GM19240 (cell line): Measurements from ENCODE around the gene BCCIP.

Experiments used
- DNase-seq: peaks from one replicate; pipeline ENCODE4 v3.0.0; 2011; ENCODE audit warnings: low spot score; ENCODE audit not compliant: insufficient read length

The BCCIP gene

GRCh38 chr10:125843603-125844329 is 20.4 kb downstream of the BCCIP start:
- no peak for DNase-seq

DNA sequence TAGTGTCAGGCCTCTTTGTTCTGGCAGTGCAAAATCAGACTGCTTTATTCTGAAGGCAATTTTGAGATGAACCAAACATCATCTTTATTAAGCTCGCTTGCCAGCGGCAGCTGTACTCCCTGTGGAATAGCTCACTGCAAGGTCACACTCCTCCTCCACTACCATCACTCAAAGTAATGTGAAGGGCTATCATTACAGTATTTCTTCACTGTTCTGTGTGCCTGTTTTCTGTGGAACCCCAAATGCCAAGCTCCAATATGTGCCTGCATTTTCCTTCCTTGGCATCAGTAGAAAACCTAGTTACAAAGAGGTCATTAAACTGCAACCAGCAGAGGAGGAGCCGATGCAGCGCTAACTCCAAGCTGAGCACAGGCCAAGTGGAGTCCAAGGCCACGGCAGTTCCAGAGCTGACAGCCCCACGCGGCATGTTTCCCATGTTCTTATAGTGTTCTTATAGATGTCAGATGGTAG is 21.4 kb downstream of the BCCIP start:
- DNase-seq = no peak

DNA sequence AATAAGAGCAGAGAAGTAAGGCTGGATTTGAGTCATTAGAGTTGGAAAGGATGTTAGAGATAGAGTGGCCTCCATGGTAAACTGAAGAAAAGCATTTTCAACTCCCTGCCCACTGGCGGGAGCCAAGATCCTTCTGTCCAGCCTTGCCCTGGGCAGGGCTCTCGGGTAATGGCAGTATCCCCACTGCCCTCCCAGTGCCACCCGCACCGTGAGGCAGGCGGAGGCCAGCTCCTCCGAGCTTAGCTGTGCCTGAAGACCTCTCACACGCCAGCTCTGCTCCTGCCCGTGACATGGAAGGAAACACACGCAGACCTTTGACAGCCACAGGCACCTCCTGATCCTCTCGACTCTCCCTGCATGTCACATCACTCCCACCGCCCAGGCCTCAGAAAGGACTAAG is 22.3 kb downstream of the BCCIP start:
- no peak for DNase-seq

DNA sequence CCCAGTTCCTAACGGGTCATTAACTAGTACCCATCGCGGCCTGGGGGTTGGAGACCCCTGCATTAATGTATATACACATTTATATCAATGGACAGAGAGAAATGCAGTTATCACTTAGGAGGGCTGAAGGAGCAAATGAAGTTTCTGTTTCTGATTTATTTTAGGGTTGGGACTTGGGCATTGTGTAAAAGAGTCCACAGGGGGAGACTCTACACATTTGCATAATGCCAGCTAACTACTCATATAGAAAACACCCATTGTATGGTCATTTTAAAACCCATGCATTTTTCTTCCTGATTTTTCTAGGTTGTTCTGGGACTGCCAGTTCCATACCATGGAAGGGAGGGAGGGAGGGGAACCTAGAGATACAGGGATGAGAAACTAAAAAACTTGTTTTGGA is 23.5 kb downstream of the BCCIP start:
- DNase-seq = no peak

DNA sequence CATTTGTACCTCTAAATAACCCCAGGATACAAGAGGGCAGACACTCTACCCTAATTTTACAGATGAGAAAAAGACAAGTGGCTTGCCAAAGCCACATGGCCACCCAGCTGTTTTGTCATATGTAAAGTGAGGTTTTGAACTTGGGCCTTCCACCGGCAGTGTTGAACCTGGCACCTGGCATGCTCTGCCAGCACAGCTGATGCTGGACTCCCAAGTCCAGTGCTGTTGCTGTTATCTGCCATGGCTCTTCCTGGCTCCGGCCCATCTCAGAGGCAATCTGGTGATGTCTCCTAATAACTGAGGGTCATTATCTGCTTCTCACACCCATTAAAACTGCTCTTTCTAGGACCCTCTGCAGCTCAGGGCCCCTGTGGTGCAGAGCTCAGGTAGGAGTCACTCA is 25.0 kb downstream of the BCCIP start:
- no peak for DNase-seq

DNA sequence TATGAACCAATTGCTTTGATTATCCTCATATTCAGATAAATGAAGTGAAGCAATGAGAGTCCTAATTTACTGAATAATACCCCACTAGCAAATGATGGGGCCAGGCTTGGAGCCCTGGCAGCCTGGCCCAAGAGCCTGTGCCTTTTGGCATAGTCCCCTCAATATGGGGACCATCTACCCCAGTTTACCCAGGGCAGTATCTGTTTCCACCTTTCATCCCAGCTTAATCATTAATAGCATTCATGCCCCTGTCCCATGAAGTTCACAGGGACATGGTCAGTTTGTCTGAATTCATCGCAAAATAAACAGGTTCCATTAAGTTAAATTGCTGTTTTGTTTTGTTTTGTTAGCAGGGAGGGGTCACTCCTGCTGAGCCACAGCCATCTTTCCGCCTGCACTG is 25.5 kb downstream of the BCCIP start:
- no peak for DNase-seq

DNA sequence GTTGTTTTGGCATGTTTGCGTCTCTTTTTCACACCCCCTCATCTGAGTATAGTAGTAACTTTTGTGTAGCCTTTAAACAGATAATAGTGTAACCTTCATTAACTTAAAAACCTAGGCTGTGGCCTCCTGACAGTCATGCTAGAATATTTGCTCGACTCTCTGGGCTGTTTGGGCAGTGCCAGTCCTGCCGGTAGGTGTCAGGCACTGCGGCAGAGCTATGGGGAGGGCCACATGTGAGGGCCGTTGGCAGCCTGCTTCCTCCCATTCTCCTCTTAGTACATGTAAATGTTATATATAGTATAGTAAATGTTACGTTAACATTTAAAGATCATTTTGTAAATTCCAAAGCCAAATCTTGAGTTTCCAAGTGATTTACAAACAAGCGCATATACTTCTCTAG is 26.1 kb downstream of the BCCIP start:
- DNase-seq = no peak

- no peak for DNase-seq
Measured at GRCh38 chr10:125850766-125851731, 27.7 kb downstream of the BCCIP start.

DNA sequence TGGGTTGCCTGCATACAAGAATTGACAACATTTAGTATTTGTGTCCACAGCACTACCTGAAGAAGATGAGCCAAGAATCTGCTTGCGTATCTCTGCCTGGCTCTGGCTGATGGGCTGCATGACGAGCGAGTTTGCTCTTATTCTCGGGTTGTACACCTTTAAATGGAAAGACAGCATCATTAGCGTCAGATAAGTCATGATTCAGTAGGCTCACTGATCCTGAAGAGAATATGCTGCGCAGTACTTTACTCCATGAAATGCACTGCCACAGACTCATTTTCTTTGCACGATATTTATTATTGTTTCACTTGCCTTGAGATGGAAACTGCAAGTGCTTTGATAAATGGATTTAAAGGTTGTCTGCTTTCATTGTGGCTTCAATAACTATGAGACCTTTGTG is 29.1 kb downstream of the BCCIP start:
- DNase-seq = no peak

DNA sequence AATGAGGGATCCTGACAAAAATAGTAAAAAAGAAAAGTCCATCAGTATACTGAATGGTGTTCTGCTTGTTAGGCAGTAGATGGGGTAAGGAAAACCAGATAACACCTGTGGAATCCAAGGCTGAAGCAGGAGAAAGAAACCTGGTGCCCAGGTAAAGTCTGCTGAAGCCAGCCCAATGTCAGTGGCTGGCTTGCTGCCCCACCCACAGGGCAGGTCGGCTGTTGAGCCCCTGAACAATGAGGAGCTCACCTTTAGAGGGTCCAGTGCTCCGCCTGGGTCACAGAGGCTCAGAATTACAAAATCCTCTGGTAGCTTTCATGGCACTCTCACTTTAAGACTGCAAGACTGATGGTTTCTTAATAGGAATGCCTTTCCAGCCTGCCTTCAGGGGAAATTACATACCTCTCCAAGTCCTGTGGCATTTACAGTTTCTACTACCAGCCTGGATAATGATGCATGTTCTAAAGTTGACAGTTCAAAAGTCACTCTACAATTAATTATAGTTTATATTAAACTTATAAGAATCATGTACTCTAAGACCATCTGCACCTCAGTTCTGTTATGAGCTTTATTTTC is 33.9 kb downstream of the BCCIP start:
- DNase-seq = no peak

- DNase-seq = no peak
Measured at GRCh38 chr10:125859128-125859817, 35.9 kb downstream of the BCCIP start.

DNA sequence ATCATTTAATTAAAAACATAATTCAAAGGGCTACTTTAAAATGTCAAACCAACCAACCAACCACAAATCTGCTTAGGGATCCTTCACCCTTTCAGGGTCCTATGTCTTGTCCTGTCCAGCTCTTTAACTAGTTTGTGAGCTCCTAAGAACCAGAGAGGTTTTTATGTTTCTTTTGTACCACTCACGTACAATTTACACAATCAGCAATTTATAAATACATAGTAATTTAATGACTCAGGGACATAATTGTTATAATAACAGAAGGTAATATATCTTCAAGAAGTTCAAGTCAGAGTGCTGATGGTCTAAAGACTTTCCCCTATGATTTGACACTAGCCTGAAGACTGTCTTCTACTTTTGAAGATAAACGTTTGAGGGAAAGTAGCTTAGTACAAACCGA is 41.8 kb downstream of the BCCIP start:
- no peak for DNase-seq

DNA sequence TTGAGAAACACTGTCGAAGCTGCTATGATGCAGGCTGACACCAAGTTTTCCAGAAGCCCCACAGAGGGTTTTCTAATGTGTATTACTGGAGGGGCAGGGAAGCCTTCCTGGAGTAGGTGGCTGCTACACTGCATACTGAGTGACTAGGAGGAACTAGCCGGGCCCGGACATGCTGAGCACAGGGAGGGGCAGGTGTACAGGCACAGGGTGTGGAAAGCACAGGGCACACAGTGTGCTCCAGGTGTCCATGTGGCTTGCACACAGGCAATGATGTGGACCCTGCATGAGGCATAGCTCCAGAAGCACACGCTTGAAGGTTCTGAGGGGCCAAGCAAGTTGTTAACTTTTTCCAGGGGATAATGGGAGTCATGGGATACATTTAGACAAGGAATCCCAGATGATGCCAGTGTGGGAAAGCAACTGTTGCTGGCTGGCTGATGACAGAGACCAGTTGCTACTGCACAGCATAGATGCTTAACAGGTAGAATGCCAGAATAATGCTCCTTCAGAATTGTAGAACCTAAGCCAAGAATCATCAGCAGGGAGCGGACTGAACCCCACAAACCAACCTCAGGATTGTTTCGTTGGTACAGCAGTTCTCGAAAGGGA is 43.2 kb downstream of the BCCIP start:
- DNase-seq = no peak

- no peak for DNase-seq
Measured at GRCh38 chr10:125868372-125868975, 45.1 kb downstream of the BCCIP start.

GRCh38 chr10:125871338-125871737 is 48.0 kb downstream of the BCCIP start:
- no peak for DNase-seq

- no peak for DNase-seq
Measured at GRCh38 chr10:125878957-125879835, 55.9 kb downstream of the BCCIP start.

- no peak for DNase-seq
Measured at GRCh38 chr10:125880719-125881118, 57.4 kb downstream of the BCCIP start.

DNA sequence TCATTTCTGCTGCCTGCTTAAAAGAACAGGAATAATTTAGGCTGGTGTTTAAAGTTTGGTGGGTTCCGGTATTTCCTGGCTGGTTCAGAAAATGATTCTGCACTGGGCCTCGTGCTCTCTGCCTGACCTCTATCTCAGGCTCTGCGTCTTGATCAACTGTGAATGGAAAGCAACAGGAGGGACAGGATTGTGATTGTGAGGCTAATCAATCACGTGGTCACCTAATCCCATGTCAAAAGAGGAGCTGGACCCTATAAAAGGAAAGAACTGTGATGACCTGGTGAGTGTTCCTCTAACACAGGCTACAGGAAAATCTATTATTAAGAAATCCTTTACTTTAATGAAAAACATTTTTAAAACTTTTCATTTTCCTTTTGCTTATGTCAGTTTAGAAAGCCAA is 57.8 kb downstream of the BCCIP start, which contains the start of gene DHX32:
TSS of gene DHX32 (minus strand) at position 101 of the 400 bp plus-strand sequence. CDS start 468 bp downstream, outside the sequence.
- DNase-seq = no peak

GRCh38 chr10:125882596-125882995 is 59.2 kb downstream of the BCCIP start:
- no peak for DNase-seq

DNA sequence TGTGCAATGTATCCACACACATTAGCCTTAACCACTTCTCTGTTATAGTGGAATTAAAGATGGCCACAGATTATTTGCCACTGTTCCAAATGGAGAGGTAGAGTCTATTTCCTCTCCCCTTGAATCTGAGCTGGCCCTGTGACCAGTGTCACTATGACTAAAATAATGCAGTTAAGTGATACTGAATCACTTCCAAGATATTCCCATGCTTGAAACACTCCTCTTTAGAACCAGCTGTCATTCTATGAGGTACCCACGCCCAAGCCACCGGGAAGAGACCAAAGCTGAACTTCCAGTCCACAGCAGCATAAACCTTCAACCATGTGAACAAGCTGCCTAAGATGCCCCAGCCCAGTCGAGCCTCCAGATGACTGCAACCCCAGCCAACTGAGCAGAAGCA is 59.9 kb downstream of the BCCIP start:
- DNase-seq = no peak
